WTC11 (cell line): Measurements from ENCODE around the gene MYOF. TPM values are rescaled to one million over a fixed set of nuclear protein-coding genes. Genes with fewer than 3 reads are reported as not detected.
A peak's percentile ranks its signal among the peaks of the same experiment; 100 is the strongest.

ENCODE experiments used
- ATAC-seq: fragments of 200-7000 bp; cut with Tn5 transposase; 2 replicates; pipeline ENCODE4 v1.10.0; 2021; ENCODE audit warnings: mild to moderate bottlenecking, moderate library complexity
- CTCF ChIA-PET: fragments of 300-600 bp; sonication (Branson Sonifier 250); formaldehyde crosslinking; loops from one replicate; lab custom pipeline; 2021; ENCODE audit warnings: antibody characterized with exemption; lab: Charles Lee
- POLR2A ChIA-PET: fragments of 350-600 bp; sonication (Branson Sonifier 250); formaldehyde crosslinking; loops from one replicate; lab custom pipeline; 2021; ENCODE audit warnings: antibody characterized with exemption; lab: Charles Lee
- DNase-seq: peaks from one replicate; pipeline ENCODE4 v3.0.0; 2021; ENCODE audit warnings: low spot score
- H3K27ac Mint-ChIP-seq: 2 replicates; pipeline ENCODE4 v1.8.0; 2021; ENCODE audit warnings: mixed read lengths
- H3K27me3 Mint-ChIP-seq: 2 replicates; pipeline ENCODE4 v1.8.0; 2021; ENCODE audit warnings: low read depth, mild to moderate bottlenecking, moderate library complexity, mixed read lengths
- H3K36me3 Mint-ChIP-seq: 2 replicates; pipeline ENCODE4 v1.8.0; 2021; ENCODE audit warnings: mixed read lengths
- H3K4me1 Mint-ChIP-seq: 2 replicates; pipeline ENCODE4 v1.8.0; 2022; ENCODE audit warnings: mixed read lengths
- H3K4me3 Mint-ChIP-seq: 2 replicates; pipeline ENCODE4 v1.8.0; 2021; ENCODE audit warnings: mild to moderate bottlenecking, moderate library complexity, mixed read lengths
- H3K9me3 Mint-ChIP-seq: 2 replicates; pipeline ENCODE4 v1.8.0; 2021; ENCODE audit warnings: mixed read lengths
- CDX4 ChIP-seq: fragments of 250-450 bp; sonication (Bioruptor Pico); IDR thresholded peaks from 2 replicates; pipeline ENCODE4 v1.9.0; 2021; ENCODE audit warnings: moderate library complexity, mild to moderate bottlenecking, inconsistent platforms, borderline replicate concordance
- CREM ChIP-seq: sonication (generic); formaldehyde crosslinking; IDR thresholded peaks from 2 replicates; pipeline ENCODE4 v1.8.1; 2022; ENCODE audit warnings: mild to moderate bottlenecking, missing genetic modification reagents, moderate library complexity
- IRF2 ChIP-seq: sonication (generic); formaldehyde crosslinking; IDR thresholded peaks from 2 replicates; pipeline ENCODE4 v1.8.0; 2022; ENCODE audit warnings: low read depth, missing genetic modification reagents, borderline replicate concordance
- JUN ChIP-seq: sonication (generic); formaldehyde crosslinking; IDR thresholded peaks from 2 replicates; pipeline ENCODE4 v1.8.0; 2023; ENCODE audit warnings: mild to moderate bottlenecking, missing genetic modification reagents
- MAX ChIP-seq: sonication (generic); formaldehyde crosslinking; IDR thresholded peaks from 2 replicates; pipeline ENCODE4 v1.8.0; 2022; ENCODE audit warnings: mild to moderate bottlenecking, missing genetic modification reagents
- MXD4 ChIP-seq: fragments of 250-450 bp; sonication (Bioruptor Pico); IDR thresholded peaks from 2 replicates; pipeline ENCODE4 v1.8.0; 2021; ENCODE audit warnings: mild to moderate bottlenecking, moderate library complexity, borderline replicate concordance
- NFE2L1 ChIP-seq: sonication (generic); formaldehyde crosslinking; IDR thresholded peaks from 2 replicates; pipeline ENCODE4 v1.8.1; 2023; ENCODE audit warnings: missing genetic modification reagents
- NR2C2 ChIP-seq: sonication (generic); formaldehyde crosslinking; IDR thresholded peaks from 2 replicates; pipeline ENCODE4 v1.8.0; 2022; ENCODE audit warnings: mild to moderate bottlenecking, missing genetic modification reagents
- SOX15 ChIP-seq: fragments of 250-450 bp; sonication (Bioruptor Pico); IDR thresholded peaks from 2 replicates; pipeline ENCODE4 v1.9.0; 2021; ENCODE audit warnings: mild to moderate bottlenecking
- USF1 ChIP-seq: sonication (generic); formaldehyde crosslinking; IDR thresholded peaks from 2 replicates; pipeline ENCODE4 v1.8.0; 2022; ENCODE audit warnings: mild to moderate bottlenecking, missing genetic modification reagents
- ZNF219 ChIP-seq: sonication (generic); formaldehyde crosslinking; IDR thresholded peaks from 2 replicates; pipeline ENCODE4 v1.8.0; 2023; ENCODE audit warnings: missing genetic modification reagents, mild to moderate bottlenecking, borderline replicate concordance
- ZNF263 ChIP-seq: sonication (generic); formaldehyde crosslinking; IDR thresholded peaks from 2 replicates; pipeline ENCODE4 v1.8.1; 2022; ENCODE audit warnings: low read depth, mild to moderate bottlenecking, moderate library complexity, missing genetic modification reagents
- ZNF317 ChIP-seq: sonication (generic); formaldehyde crosslinking; IDR thresholded peaks from 2 replicates; pipeline ENCODE4 v1.8.1; 2023; ENCODE audit warnings: low read depth, mild to moderate bottlenecking, moderate library complexity, missing genetic modification reagents, borderline replicate concordance
- ZNF396 ChIP-seq: fragments of 250-450 bp; sonication (Bioruptor Pico); IDR thresholded peaks from 2 replicates; pipeline ENCODE4 v1.8.0; 2021; ENCODE audit warnings: mild to moderate bottlenecking, moderate library complexity, borderline replicate concordance
- total RNA-seq: library from RNA; stranded (reverse); gene quantifications from 3 replicates; pipeline ENCODE4 v1.2.3, GENCODE V29; 2021
- TF ChIP-seq, protein P1 (sequence below): fragments of 250-450 bp; sonication (Bioruptor Pico); IDR thresholded peaks from 2 replicates; pipeline ENCODE4 v2.1.2; 2022; ENCODE audit warnings: mild to moderate bottlenecking, moderate library complexity
- TF ChIP-seq, protein P2 (sequence below): fragments of 250-450 bp; sonication (Bioruptor Pico); IDR thresholded peaks from 2 replicates; pipeline ENCODE4 v1.8.0; 2021; ENCODE audit warnings: mild to moderate bottlenecking
- TF ChIP-seq, protein P3 (sequence below): fragments of 200-600 bp; IDR thresholded peaks from 2 replicates; pipeline ENCODE4 v1.8.0; 2022; ENCODE audit warnings: antibody characterized with exemption
- TF ChIP-seq, protein P4 (sequence below): sonication (generic); formaldehyde crosslinking; IDR thresholded peaks from 2 replicates; pipeline ENCODE4 v1.8.0; 2023; ENCODE audit warnings: mild to moderate bottlenecking, missing genetic modification reagents
- TF ChIP-seq, protein P5 (sequence below): sonication (generic); formaldehyde crosslinking; IDR thresholded peaks from 2 replicates; pipeline ENCODE4 v1.8.0; 2023; ENCODE audit warnings: missing genetic modification reagents

MYOF gene
- total RNA-seq, 1 experiment from 2014 or later: 1.8 TPM

- H3K4me3 Mint-ChIP-seq: no peak overlapping the region
Measured at GRCh38 chr10:93465806-93466675, 16.1 kb downstream of the MYOF start.

DNA sequence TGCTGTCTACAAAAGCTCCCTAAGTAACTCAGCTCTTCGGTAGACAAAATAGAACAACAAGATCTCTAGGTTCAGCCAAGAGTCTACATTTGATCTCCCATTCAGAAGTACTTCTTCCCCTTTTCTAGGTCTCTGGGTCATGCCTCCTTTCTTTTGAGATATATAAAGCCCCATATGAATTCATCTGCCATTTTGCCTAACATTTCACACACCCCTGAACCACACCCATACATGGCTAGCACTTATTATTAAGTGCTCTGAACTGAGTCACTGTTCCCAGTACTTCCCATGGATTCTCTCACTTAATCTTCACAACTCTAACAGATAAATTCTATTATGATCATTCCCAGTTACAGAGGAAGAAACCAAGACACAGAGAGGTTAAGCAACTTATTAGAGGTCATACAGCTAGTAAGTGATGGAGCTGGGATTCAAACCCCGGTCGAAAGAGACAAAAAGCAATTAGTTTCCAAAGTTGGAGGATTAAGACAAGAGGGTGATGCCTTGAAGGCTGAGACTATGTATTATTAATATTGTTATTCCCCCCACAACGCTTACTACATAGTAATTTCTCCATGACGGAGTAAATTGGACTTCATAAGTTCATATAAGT, 17.3 kb downstream of the MYOF start:
- no peak for ATAC-seq
- Mint-ChIP-seq H3K27ac (no peak overlapping the region), H3K27me3 (no peaks in the 10 kb centered on the region), H3K4me3 (no peak overlapping the region), H3K36me3 (no peaks in the 10 kb centered on the region), H3K4me1 (peaks cover 10% of the 10 kb centered on the region), H3K9me3 (peaks cover 4% of the 10 kb centered on the region; the same call in 1 of the 2 replicates)
- CTCF ChIA-PET: interaction anchor here (1.1 to 4.5 kb wide), 3 partner anchors 18 to 89 kb away, joined by 3 to 22 read pairs (median 7); partner anchors contain the start of gene MYOF
- POLR2A ChIA-PET: interaction anchor here (0.8 kb wide), 1 partner anchor 19 kb away, joined by 3 read pairs; no protein-coding TSS in a partner anchor
- no peak for DNase-seq
- TF ChIP-seq SOX15 (CRISPR knock-in tag) (no peak), MXD4 (CRISPR knock-in tag) (no peak), ZNF317 (CRISPR knock-in tag) (no peak), CREM (CRISPR knock-in tag) (no peak), ZNF219 (no peak), NFE2L1 (CRISPR knock-in tag) (no peak), MAX (no peak)
- TF ChIP-seq, protein P1, sequence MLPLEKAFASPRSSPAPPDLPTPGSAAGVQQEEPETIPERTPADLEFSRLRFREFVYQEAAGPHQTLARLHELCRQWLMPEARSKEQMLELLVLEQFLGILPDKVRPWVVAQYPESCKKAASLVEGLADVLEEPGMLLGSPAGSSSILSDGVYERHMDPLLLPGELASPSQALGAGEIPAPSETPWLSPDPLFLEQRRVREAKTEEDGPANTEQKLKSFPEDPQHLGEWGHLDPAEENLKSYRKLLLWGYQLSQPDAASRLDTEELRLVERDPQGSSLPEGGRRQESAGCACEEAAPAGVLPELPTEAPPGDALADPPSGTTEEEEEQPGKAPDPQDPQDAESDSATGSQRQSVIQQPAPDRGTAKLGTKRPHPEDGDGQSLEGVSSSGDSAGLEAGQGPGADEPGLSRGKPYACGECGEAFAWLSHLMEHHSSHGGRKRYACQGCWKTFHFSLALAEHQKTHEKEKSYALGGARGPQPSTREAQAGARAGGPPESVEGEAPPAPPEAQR (CRISPR knock-in tag): no peak
- TF ChIP-seq, protein P2, sequence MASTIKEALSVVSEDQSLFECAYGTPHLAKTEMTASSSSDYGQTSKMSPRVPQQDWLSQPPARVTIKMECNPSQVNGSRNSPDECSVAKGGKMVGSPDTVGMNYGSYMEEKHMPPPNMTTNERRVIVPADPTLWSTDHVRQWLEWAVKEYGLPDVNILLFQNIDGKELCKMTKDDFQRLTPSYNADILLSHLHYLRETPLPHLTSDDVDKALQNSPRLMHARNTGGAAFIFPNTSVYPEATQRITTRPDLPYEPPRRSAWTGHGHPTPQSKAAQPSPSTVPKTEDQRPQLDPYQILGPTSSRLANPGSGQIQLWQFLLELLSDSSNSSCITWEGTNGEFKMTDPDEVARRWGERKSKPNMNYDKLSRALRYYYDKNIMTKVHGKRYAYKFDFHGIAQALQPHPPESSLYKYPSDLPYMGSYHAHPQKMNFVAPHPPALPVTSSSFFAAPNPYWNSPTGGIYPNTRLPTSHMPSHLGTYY (CRISPR knock-in tag): no peak

More at GRCh38 chr10:93465806-93466675, 16.1 kb downstream of the MYOF start:
- POLR2A ChIA-PET: interaction anchor here (0.5 kb wide), 1 partner anchor 34 kb away, joined by 3 read pairs; no protein-coding TSS in a partner anchor
- H3K4me1 Mint-ChIP-seq: peaks cover 14% of the 10 kb centered on the region
- TF ChIP-seq MAX (no peak), JUN (CRISPR knock-in tag) (no peak), IRF2 (CRISPR knock-in tag) (no peak), USF1 (no peak), ZNF396 (CRISPR knock-in tag) (no peak), ZNF263 (CRISPR knock-in tag) (no peak), MXD4 (CRISPR knock-in tag) (no peak), NR2C2 (CRISPR knock-in tag) (no peak), CDX4 (CRISPR knock-in tag) (no peak)
- TF ChIP-seq, protein P3, sequence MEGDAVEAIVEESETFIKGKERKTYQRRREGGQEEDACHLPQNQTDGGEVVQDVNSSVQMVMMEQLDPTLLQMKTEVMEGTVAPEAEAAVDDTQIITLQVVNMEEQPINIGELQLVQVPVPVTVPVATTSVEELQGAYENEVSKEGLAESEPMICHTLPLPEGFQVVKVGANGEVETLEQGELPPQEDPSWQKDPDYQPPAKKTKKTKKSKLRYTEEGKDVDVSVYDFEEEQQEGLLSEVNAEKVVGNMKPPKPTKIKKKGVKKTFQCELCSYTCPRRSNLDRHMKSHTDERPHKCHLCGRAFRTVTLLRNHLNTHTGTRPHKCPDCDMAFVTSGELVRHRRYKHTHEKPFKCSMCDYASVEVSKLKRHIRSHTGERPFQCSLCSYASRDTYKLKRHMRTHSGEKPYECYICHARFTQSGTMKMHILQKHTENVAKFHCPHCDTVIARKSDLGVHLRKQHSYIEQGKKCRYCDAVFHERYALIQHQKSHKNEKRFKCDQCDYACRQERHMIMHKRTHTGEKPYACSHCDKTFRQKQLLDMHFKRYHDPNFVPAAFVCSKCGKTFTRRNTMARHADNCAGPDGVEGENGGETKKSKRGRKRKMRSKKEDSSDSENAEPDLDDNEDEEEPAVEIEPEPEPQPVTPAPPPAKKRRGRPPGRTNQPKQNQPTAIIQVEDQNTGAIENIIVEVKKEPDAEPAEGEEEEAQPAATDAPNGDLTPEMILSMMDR: no peak
- TF ChIP-seq, protein P4, sequence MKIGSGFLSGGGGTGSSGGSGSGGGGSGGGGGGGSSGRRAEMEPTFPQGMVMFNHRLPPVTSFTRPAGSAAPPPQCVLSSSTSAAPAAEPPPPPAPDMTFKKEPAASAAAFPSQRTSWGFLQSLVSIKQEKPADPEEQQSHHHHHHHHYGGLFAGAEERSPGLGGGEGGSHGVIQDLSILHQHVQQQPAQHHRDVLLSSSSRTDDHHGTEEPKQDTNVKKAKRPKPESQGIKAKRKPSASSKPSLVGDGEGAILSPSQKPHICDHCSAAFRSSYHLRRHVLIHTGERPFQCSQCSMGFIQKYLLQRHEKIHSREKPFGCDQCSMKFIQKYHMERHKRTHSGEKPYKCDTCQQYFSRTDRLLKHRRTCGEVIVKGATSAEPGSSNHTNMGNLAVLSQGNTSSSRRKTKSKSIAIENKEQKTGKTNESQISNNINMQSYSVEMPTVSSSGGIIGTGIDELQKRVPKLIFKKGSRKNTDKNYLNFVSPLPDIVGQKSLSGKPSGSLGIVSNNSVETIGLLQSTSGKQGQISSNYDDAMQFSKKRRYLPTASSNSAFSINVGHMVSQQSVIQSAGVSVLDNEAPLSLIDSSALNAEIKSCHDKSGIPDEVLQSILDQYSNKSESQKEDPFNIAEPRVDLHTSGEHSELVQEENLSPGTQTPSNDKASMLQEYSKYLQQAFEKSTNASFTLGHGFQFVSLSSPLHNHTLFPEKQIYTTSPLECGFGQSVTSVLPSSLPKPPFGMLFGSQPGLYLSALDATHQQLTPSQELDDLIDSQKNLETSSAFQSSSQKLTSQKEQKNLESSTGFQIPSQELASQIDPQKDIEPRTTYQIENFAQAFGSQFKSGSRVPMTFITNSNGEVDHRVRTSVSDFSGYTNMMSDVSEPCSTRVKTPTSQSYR (CRISPR knock-in tag): no peak
- TF ChIP-seq, protein P5, sequence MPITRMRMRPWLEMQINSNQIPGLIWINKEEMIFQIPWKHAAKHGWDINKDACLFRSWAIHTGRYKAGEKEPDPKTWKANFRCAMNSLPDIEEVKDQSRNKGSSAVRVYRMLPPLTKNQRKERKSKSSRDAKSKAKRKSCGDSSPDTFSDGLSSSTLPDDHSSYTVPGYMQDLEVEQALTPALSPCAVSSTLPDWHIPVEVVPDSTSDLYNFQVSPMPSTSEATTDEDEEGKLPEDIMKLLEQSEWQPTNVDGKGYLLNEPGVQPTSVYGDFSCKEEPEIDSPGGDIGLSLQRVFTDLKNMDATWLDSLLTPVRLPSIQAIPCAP: no peak
- DNase-seq: no peak
- H3K27me3 Mint-ChIP-seq: no peaks in the 10 kb centered on the region
- H3K36me3 Mint-ChIP-seq: no peaks in the 10 kb centered on the region
- no peak overlapping the region for H3K27ac Mint-ChIP-seq
- ATAC-seq: peak; percentile 63
- peaks cover 3% of the 10 kb centered on the region; the same call in 1 of the 2 replicates for H3K9me3 Mint-ChIP-seq
- CTCF ChIA-PET: interaction anchor here (1.0 to 2.2 kb wide), 2 partner anchors 25 to 90 kb away, joined by 3 to 7 read pairs; no protein-coding TSS in a partner anchor
